ENCODE results near the gene CACNA1B.

The CACNA1B gene

DNA sequence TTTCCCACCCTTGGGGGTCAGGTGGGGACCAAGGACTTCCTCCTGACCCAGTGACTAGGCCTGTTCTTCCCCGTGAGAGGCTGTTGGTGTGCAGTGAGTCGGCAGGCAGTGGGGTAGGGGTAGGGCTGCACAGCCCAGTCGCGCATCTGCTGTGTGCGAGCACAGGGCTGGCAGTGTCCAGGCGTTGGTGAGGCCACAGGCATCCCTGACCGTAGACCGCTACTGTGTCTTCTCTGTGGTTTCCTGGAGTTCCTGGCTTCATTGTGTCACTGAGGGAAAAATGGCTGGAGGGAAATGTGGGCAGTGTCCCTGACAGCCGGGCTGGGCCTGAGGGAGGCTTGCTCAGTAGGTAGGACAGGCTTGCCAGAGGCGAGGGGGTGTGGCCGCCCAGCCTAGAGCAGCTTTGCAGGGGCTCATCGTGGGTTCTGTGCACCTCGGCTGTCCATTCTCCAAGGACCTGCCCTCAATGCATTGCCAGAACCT is 95.4 kb downstream of the CACNA1B start:
- H3K4me3 ChIP-seq (ENCODE audit: low read length), result no peak overlapping the region
- TF ChIP-seq, protein P1, sequence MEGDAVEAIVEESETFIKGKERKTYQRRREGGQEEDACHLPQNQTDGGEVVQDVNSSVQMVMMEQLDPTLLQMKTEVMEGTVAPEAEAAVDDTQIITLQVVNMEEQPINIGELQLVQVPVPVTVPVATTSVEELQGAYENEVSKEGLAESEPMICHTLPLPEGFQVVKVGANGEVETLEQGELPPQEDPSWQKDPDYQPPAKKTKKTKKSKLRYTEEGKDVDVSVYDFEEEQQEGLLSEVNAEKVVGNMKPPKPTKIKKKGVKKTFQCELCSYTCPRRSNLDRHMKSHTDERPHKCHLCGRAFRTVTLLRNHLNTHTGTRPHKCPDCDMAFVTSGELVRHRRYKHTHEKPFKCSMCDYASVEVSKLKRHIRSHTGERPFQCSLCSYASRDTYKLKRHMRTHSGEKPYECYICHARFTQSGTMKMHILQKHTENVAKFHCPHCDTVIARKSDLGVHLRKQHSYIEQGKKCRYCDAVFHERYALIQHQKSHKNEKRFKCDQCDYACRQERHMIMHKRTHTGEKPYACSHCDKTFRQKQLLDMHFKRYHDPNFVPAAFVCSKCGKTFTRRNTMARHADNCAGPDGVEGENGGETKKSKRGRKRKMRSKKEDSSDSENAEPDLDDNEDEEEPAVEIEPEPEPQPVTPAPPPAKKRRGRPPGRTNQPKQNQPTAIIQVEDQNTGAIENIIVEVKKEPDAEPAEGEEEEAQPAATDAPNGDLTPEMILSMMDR (conservative IDR thresholded peaks at IDR 0.05; ENCODE audit: low read length), result no peak
- DNase-seq (ENCODE audit: low read depth), result no peak

DNA sequence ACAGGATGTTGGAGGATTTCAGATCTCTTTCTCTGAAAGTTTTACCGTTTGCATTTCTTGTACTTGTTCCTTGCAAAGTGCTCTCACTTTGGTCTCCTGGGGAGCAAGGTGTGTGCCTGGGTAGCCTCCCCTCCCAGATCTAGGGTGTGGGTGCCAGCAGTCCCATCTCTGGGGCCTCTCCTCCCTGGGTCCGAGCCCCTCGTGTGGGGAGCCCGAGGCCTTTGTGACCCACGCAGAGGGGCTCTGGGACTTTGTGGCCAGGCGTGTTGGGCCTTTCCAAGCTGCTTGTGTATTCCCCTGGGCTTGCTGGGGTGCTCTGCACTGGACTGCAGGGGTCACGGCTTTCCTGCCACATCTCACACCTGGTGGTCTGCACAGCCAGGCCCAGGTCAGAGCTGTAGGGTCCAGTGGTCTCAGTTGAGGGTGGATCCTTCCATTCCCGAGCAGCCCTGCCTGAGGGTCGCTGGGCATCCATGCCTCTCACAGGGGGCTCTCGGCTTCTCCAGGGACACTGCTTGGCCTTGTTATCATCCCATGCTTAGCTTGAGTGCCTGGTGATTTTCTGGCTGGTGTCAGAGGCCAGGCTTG is 96.3 kb downstream of the CACNA1B start:
- TF ChIP-seq, protein P1 (conservative IDR thresholded peaks at IDR 0.05; ENCODE audit: low read length), result no peak
- DNase-seq (ENCODE audit: low read depth), result no peak
- no peak overlapping the region for H3K4me3 ChIP-seq (ENCODE audit: low read length)

DNA sequence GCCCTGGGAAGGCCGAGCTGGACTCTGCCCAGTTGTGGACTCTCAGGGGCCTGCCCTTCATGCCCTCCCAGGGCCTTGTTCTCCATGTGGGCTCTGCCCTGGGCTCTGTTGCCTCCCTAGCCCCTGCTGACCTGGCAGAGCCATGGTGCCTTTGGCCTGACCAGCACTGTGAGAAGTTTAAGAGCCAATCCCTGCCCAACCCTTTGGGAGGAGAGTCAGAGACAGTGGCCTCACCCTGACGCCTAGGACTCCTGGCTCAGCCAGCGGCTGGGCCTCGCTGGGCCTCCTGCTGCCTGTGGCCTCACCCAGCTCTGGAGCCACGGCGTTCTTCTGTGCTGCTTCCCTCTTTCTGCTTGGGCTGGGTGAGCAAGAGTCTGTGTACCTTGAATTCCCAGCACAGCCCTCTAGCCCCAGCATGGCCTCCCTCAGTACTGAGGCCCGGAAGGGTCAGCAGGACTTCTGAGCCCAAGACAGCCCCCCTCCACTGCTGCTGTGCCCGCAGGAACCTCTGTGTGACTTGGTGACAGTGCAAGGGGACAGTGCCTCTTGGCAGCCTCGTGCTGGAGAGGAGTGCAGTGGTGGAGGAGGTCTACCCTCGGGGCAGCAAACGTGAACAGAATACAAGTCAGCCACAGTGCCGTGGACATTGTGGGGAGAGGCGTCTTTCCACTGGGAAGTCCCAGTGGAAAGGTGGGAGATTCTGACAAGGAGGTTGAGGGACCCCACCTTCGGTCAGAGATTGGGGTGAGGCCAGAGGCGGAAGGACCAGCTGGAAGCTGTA is 97.4 kb downstream of the CACNA1B start:
- TF ChIP-seq, protein P1 (conservative IDR thresholded peaks at IDR 0.05; ENCODE audit: low read length), result no peak
- no peak for DNase-seq (ENCODE audit: low read depth)
- no peak overlapping the region for H3K4me3 ChIP-seq (ENCODE audit: low read length)

DNA sequence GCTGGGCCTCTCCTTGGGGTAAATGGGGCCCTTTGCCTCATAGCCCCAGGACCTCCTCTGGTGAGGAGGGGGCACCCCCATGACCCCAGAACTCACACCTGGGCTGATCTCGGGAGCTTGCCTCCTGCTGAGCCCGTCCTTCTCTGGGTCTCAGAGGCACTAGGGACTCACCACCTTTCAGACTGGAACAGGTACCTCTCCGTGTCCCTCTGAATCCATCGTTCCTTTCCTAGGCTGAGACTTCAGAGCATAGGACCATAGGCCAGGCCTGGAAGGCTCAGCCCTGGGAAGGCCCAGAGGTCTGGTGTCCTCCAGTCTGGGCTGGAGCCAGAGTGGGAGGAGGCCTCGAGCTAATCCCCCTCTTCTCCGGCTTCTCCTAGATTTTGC is 97.9 kb downstream of the CACNA1B start:
- DNase-seq (ENCODE audit: low read depth), result no peak
- TF ChIP-seq, protein P1 (conservative IDR thresholded peaks at IDR 0.05; ENCODE audit: low read length), result no peak
- H3K4me3 ChIP-seq (ENCODE audit: low read length), result no peak overlapping the region

DNA sequence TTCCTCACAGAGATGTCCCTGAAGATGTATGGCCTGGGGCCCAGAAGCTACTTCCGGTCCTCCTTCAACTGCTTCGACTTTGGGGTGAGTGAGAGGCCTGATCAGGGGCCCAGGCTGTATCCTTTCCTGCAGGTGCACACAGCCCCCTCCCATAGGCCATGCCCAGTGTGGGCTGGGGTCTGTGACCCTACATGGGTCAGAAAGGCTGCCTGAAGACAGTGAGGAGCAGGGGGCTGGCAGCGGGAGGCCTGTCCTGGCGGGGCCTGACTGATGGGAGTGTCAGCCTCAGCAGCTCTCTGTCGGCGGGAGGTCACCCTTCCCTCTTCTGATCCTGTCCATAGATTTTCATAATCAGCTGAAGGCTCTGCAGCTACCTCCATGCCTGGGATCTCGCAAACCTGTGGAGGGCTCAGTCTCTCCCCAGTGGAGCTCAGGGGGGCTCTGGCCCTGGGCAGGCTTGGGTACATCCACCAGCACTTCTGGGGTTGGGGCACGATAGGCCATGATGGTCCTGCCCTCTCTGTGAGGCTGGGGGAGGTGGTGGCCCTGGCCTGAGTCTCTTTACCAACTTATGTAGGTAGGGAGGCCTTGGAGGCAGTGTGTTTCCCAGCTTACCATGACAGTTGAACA is 98.5 kb downstream of the CACNA1B start:
- TF ChIP-seq, protein P1 (conservative IDR thresholded peaks at IDR 0.05; ENCODE audit: low read length), result no peak
- no peak for DNase-seq (ENCODE audit: low read depth)
- H3K4me3 ChIP-seq (ENCODE audit: low read length), result no peak overlapping the region

DNA sequence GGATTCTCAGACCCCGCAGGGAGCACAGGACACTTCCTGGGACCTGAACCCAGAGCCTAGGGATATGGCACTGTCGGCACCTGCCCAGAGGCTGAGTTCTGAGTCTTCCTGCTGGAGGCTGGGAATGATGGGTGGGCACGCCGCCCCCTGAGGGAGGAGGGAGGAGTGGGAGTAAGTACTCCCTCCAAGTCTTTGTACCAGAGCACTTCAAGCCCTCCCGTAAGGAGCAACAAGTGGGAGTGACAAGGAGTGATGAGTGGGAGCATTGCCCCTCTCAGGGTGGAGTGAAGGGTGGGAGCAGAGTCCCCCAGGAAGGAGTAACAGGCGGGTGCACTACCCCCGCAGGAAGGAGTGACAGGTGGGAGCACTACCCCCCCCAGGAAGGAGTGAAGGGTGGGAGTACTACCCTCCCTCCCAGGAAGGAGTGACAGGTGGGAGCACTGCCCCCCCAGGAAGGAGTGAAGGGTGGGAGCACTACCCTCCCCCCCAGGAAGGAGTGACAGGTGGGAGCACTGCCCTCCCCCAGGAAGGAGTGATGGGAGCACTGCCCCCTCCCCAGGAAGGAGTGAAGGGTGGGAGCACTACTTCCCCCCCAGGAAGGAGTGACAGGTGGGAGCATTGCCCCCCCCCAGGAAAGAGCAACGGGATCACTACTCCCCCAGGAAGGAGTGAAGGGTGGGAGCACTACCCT is 100.1 kb downstream of the CACNA1B start:
- DNase-seq (ENCODE audit: low read depth), result no peak
- no peak overlapping the region for H3K4me3 ChIP-seq (ENCODE audit: low read length)
- TF ChIP-seq, protein P1 (conservative IDR thresholded peaks at IDR 0.05; ENCODE audit: low read length), result no peak

All from AG10803 (cell line).